MM.1S (cell line): ENCODE data around the gene PPP4R3A.

ENCODE experiments used
- DNase-seq: peaks from one replicate; pipeline ENCODE4 v3.0.0-alpha.2; 2015
- H2AFZ ChIP-seq: fragments of 300-600 bp; sonication (generic); 2 replicates; pipeline ENCODE4 v1.6.0; 2016; ENCODE audit warnings: antibody characterized with exemption, low read length
- H3F3A ChIP-seq: fragments of 300-600 bp; sonication (generic); 2 replicates; pipeline ENCODE4 v1.6.1; 2016; ENCODE audit warnings: mild to moderate bottlenecking, antibody characterized with exemption, low read length, moderate library complexity, mixed read lengths; ENCODE audit not compliant: insufficient read depth
- H3K27ac ChIP-seq: fragments of 300-600 bp; sonication (generic); 2 replicates; pipeline ENCODE4 v1.5.1; 2016; ENCODE audit warnings: mild to moderate bottlenecking, low read length
- H3K27me3 ChIP-seq: fragments of 300-600 bp; sonication (generic); replicated peaks from 2 replicates; pipeline ENCODE4 v1.6.0; 2016; ENCODE audit warnings: low read length; ENCODE audit not compliant: insufficient read depth
- H3K36me3 ChIP-seq: fragments of 300-600 bp; sonication (generic); replicated peaks from 2 replicates; pipeline ENCODE4 v1.6.1; 2016; ENCODE audit warnings: mild to moderate bottlenecking, low read length, mixed read lengths; ENCODE audit not compliant: insufficient read depth
- H3K4me1 ChIP-seq: fragments of 300-600 bp; sonication (generic); 2 replicates; pipeline ENCODE4 v1.6.1; 2016; ENCODE audit warnings: low read length, mixed read lengths
- H3K4me2 ChIP-seq: fragments of 300-600 bp; sonication (generic); 2 replicates; pipeline ENCODE4 v1.6.0; 2016; ENCODE audit warnings: low read depth, low read length
- H3K4me3 ChIP-seq: fragments of 300-600 bp; sonication (generic); 2 replicates; pipeline ENCODE4 v1.5.1; 2016; ENCODE audit warnings: low read length, mixed read lengths
- H3K79me2 ChIP-seq: fragments of 300-600 bp; sonication (generic); 2 replicates; pipeline ENCODE4 v1.6.1; 2016; ENCODE audit warnings: mixed run types, low read length, mixed read lengths
- H3K9ac ChIP-seq: fragments of 300-600 bp; sonication (generic); 2 replicates; pipeline ENCODE4 v1.6.1; 2016; ENCODE audit warnings: low read length, mixed read lengths
- H3K9me2 ChIP-seq: fragments of 300-600 bp; sonication (generic); replicated peaks from 2 replicates; pipeline ENCODE4 v1.6.1; 2016; ENCODE audit warnings: mild to moderate bottlenecking, low read length, mixed read lengths; ENCODE audit not compliant: insufficient read depth
- H3K9me3 ChIP-seq: fragments of 300-600 bp; sonication (generic); replicated peaks from 2 replicates; pipeline ENCODE4 v1.6.1; 2016; ENCODE audit warnings: mild to moderate bottlenecking, low read length, mixed read lengths; ENCODE audit not compliant: insufficient read depth
- H4K20me1 ChIP-seq: fragments of 300-600 bp; sonication (generic); 2 replicates; pipeline ENCODE4 v1.6.1; 2016; ENCODE audit warnings: mild to moderate bottlenecking, low read length, moderate library complexity, mixed read lengths; ENCODE audit not compliant: insufficient read depth
- EZH2 ChIP-seq: fragments of 300-600 bp; sonication (generic); optimal IDR thresholded peaks from 2 replicates; pipeline ENCODE3; 2017; ENCODE audit warnings: low read depth, mild to moderate bottlenecking, antibody characterized with exemption, low read length, mixed read lengths
- EZH2phosphoT487 ChIP-seq: fragments of 300-600 bp; sonication (generic); IDR thresholded peaks from 2 replicates; pipeline ENCODE4 v1.6.1; 2018; ENCODE audit warnings: antibody characterized with exemption, low read length
- TF ChIP-seq, protein P1 (sequence below): fragments of 300-600 bp; sonication (generic); IDR thresholded peaks from 2 replicates; pipeline ENCODE4 v1.5.1; 2016; ENCODE audit warnings: antibody characterized with exemption, low read length, mixed read lengths

PPP4R3A gene

GRCh38 chr14:91414475-91414833 lies 95.7 kb downstream of the PPP4R3A start:
- peak overlapping the region; percentile 100 for H3K27ac ChIP-seq
- peaks cover 30% of the 10 kb centered on the region for H3K4me1 ChIP-seq
- peaks cover 58% of the 10 kb centered on the region for H3F3A ChIP-seq
- no peaks in the 10 kb centered on the region for H4K20me1 ChIP-seq
- TF ChIP-seq, protein P1, sequence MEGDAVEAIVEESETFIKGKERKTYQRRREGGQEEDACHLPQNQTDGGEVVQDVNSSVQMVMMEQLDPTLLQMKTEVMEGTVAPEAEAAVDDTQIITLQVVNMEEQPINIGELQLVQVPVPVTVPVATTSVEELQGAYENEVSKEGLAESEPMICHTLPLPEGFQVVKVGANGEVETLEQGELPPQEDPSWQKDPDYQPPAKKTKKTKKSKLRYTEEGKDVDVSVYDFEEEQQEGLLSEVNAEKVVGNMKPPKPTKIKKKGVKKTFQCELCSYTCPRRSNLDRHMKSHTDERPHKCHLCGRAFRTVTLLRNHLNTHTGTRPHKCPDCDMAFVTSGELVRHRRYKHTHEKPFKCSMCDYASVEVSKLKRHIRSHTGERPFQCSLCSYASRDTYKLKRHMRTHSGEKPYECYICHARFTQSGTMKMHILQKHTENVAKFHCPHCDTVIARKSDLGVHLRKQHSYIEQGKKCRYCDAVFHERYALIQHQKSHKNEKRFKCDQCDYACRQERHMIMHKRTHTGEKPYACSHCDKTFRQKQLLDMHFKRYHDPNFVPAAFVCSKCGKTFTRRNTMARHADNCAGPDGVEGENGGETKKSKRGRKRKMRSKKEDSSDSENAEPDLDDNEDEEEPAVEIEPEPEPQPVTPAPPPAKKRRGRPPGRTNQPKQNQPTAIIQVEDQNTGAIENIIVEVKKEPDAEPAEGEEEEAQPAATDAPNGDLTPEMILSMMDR = no peak
- TF ChIP-seq EZH2 (no peak), EZH2phosphoT487 (no peak)
- no peaks in the 10 kb centered on the region for H3K36me3 ChIP-seq
- DNase-seq = no peak
- H3K27me3 ChIP-seq = no peaks in the 10 kb centered on the region
- H2AFZ ChIP-seq = no peak overlapping the region
- H3K4me3 ChIP-seq = peak overlapping the region; percentile 79
- peak overlapping the region; percentile 77 for H3K4me2 ChIP-seq
- peak overlapping the region; percentile 99 for H3K9ac ChIP-seq
- H3K9me2 ChIP-seq = no peaks in the 10 kb centered on the region
- peaks cover 78% of the 10 kb centered on the region for H3K79me2 ChIP-seq
- no peaks in the 10 kb centered on the region for H3K9me3 ChIP-seq

DNA sequence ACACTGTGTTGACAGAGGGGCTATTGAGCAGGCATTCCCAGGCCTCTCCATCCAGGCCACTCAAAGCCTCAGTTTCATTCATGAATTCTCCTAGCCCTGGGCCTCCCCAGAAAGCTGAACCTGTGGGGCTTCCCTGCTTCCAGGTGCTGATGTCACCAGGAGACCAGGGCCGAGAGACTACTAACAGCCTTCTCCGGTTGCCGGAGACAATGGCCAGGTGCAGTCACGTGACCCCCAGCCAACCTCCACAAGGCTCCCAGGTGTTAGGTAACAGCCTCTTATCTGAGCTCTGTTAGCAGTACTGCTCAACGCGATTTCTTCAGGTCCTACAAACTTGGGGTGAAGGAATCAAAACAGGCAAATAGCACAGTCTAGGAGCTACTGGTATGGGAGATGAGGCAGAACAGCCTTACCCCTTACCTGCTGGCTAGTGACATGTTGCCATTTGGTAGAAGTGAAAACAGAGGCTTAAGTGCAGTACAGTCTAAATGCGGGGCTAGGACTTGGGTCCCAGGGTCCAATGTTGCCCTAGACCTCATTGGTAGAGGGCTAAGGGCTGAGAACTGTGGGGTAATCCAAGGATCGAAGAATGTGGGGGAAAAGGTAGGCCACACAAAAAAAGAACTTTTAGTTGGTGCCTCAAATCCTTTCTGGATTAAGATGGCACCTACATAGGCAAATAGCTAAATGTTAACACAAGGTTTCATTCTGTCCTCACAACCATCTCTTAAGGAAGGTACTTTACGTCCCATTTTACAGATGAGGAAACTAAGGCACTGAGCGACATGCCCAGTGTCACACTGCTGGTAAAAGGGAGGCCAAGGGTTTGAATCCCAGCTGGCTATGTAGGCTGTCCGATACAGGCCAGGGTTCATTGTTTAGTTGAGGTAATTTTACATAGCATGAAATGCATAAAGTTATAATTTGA lies 96.3 kb downstream of the PPP4R3A start:
- peaks cover 84% of the 10 kb centered on the region for H3K79me2 ChIP-seq
- H3F3A ChIP-seq = peaks cover 57% of the 10 kb centered on the region
- no peak for TF ChIP-seq EZH2phosphoT487
- TF ChIP-seq, protein P1 = no peak
- no peak for TF ChIP-seq EZH2
- H3K9me2 ChIP-seq = no peaks in the 10 kb centered on the region
- no peaks in the 10 kb centered on the region for H3K9me3 ChIP-seq
- H3K27ac ChIP-seq = peak overlapping the region; percentile 100
- peak overlapping the region; percentile 79 for H3K4me3 ChIP-seq
- DNase-seq = peak; percentile 85
- peaks cover 28% of the 10 kb centered on the region for H3K4me1 ChIP-seq
- peak overlapping the region; percentile 77 for H3K4me2 ChIP-seq
- H3K27me3 ChIP-seq = no peaks in the 10 kb centered on the region
- no peaks in the 10 kb centered on the region for H3K36me3 ChIP-seq
- H3K9ac ChIP-seq = peak overlapping the region; percentile 99
- no peaks in the 10 kb centered on the region for H4K20me1 ChIP-seq
- no peak overlapping the region for H2AFZ ChIP-seq

GRCh38 chr14:91412939-91413338 lies 97.2 kb downstream of the PPP4R3A start:
- H2AFZ ChIP-seq = no peak overlapping the region
- DNase-seq = peak; percentile 46
- no peaks in the 10 kb centered on the region for H3K36me3 ChIP-seq
- H3K9ac ChIP-seq = peak overlapping the region; percentile 99
- H3K4me1 ChIP-seq = peaks cover 37% of the 10 kb centered on the region
- H3K9me3 ChIP-seq = no peaks in the 10 kb centered on the region
- H3K9me2 ChIP-seq = no peaks in the 10 kb centered on the region
- H3K4me2 ChIP-seq = peak overlapping the region; percentile 77
- TF ChIP-seq EZH2phosphoT487 (no peak), EZH2 (no peak)
- TF ChIP-seq, protein P1 = no peak
- peaks cover 50% of the 10 kb centered on the region for H3F3A ChIP-seq
- peaks cover 93% of the 10 kb centered on the region for H3K79me2 ChIP-seq
- H3K4me3 ChIP-seq = peak overlapping the region; percentile 79
- H3K27ac ChIP-seq = peak overlapping the region; percentile 100
- H4K20me1 ChIP-seq = 0 out of 2 replicates have a peak, but pooled peaks cover 3% of the 10 kb centered on the region
- no peaks in the 10 kb centered on the region for H3K27me3 ChIP-seq
